Hepatocyte (in vitro differentiated cells): ENCODE results near the gene LIN9. TPM values are rescaled to one million over a fixed set of nuclear protein-coding genes. Genes with fewer than 3 reads are reported as not detected.

ENCODE experiments used
- DNase-seq: peaks from one replicate; pipeline ENCODE4 v3.0.0-alpha.2; 2016; ENCODE audit warnings: low spot score
- H2AFZ ChIP-seq: fragments of 200-600 bp; sonication (generic); 2 replicates; pipeline ENCODE4 v1.6.0; 2016; ENCODE audit warnings: antibody characterized with exemption, mild to moderate bottlenecking
- H3K27ac ChIP-seq: fragments of 200-600 bp; sonication (generic); 2 replicates; pipeline ENCODE4 v1.5.1; 2016; ENCODE audit warnings: mild to moderate bottlenecking
- H3K27me3 ChIP-seq: fragments of 200-600 bp; sonication (generic); 2 replicates; pipeline ENCODE4 v1.6.1; 2016
- H3K36me3 ChIP-seq: fragments of 200-600 bp; sonication (generic); replicated peaks from 2 replicates; pipeline ENCODE4 v1.5.1; 2016; ENCODE audit warnings: low read depth; ENCODE audit not compliant: insufficient read depth
- H3K4me1 ChIP-seq: fragments of 200-600 bp; sonication (generic); 2 replicates; pipeline ENCODE4 v1.5.1; 2016; ENCODE audit warnings: mild to moderate bottlenecking, moderate library complexity; ENCODE audit not compliant: insufficient read depth
- H3K4me2 ChIP-seq: fragments of 200-600 bp; sonication (generic); 2 replicates; pipeline ENCODE4 v1.6.0; 2016
- H3K4me3 ChIP-seq: fragments of 200-600 bp; sonication (generic); 2 replicates; pipeline ENCODE4 v1.5.1; 2016; ENCODE audit warnings: mild to moderate bottlenecking
- H3K79me2 ChIP-seq: fragments of 200-600 bp; sonication (generic); 2 replicates; pipeline ENCODE4 v1.6.0; 2017; ENCODE audit warnings: mild to moderate bottlenecking
- H3K9me2 ChIP-seq: fragments of 200-600 bp; sonication (generic); replicated peaks from 2 replicates; pipeline ENCODE4 v1.6.0; 2017; ENCODE audit warnings: mild to moderate bottlenecking; ENCODE audit not compliant: insufficient read depth
- H3K9me3 ChIP-seq: fragments of 200-600 bp; sonication (generic); 2 replicates; pipeline ENCODE4 v1.5.1; 2016; ENCODE audit warnings: low read depth, mild to moderate bottlenecking
- H4K20me1 ChIP-seq: fragments of 200-600 bp; sonication (generic); 2 replicates; pipeline ENCODE4 v1.6.0; 2016; ENCODE audit warnings: mild to moderate bottlenecking; ENCODE audit not compliant: insufficient read depth, poor library complexity, severe bottlenecking
- CTCF ChIP-seq: fragments of 200-600 bp; sonication (generic); IDR thresholded peaks from 2 replicates; pipeline ENCODE4 v1.5.1; 2016; ENCODE audit warnings: antibody characterized with exemption, mild to moderate bottlenecking; ENCODE audit not compliant: poor library complexity
- EZH2 ChIP-seq: fragments of 200-600 bp; sonication (generic); IDR thresholded peaks from 2 replicates; pipeline ENCODE4 v1.6.1; 2016; ENCODE audit warnings: antibody characterized with exemption, mild to moderate bottlenecking, borderline replicate concordance
- EZH2phosphoT487 ChIP-seq: fragments of 200-600 bp; sonication (generic); IDR thresholded peaks from one replicate; pipeline ENCODE4 v1.6.1; 2018; ENCODE audit warnings: antibody characterized with exemption, mild to moderate bottlenecking, low read depth, moderate library complexity; ENCODE audit not compliant: unreplicated experiment, severe bottlenecking
- WGBS: methylation state at CpG from one replicate; pipeline ENCODE4 v1.1.6; 2016; ENCODE audit warnings: low lambda C conversion rate; ENCODE audit errors: missing lambda C conversion rate; 5-methylcytosine and 5-hydroxymethylcytosine counted together
- polyA plus RNA-seq: library from polyadenylated mRNA; unstranded; fragments of >200 nt; fragmentation: Nextera tagmentation; extraction: Ambion mirVana; gene quantifications from 2 replicates; pipeline ENCODE4 v1.2.1, GENCODE V29; 2016
- total RNA-seq: library from RNA; depleted of rRNA; stranded (reverse); fragments of >200 nt; gene quantifications from 2 replicates; pipeline ENCODE4 v1.2.3, GENCODE V29; 2014

The LIN9 gene
- total and polyA plus RNA-seq, 2 experiments from 2014 or later, result 2.9 to 6.2 TPM

- 83% methylated on average over 3 of the region's 3 CpGs for whole genome bisulfite sequencing
- no peak overlapping the region for H2AFZ ChIP-seq
- H3K4me3 ChIP-seq, result no peak overlapping the region
- H3K9me3 ChIP-seq, result no peaks in the 10 kb centered on the region
- H3K79me2 ChIP-seq, result no peaks in the 10 kb centered on the region
- DNase-seq, result no peak
- TF ChIP-seq EZH2 (no peak), CTCF (no peak), EZH2phosphoT487 (no peak)
- H3K4me2 ChIP-seq, result no peak overlapping the region
- H3K4me1 ChIP-seq, result no peaks in the 10 kb centered on the region
- no peaks in the 10 kb centered on the region for H3K27me3 ChIP-seq
- no peaks in the 10 kb centered on the region for H4K20me1 ChIP-seq
- H3K9me2 ChIP-seq, result no peaks in the 10 kb centered on the region
- no peaks in the 10 kb centered on the region for H3K36me3 ChIP-seq
- no peak overlapping the region for H3K27ac ChIP-seq
Measured at GRCh38 chr1:226233806-226234205, 75.2 kb downstream of the LIN9 start.

- DNase-seq, result no peak
- Histone ChIP-seq H3K4me2 (no peak overlapping the region), H3K36me3 (no peaks in the 10 kb centered on the region), H3K27ac (no peak overlapping the region), H3K4me1 (no peaks in the 10 kb centered on the region), H3K4me3 (no peak overlapping the region), H3K27me3 (no peaks in the 10 kb centered on the region), H3K79me2 (no peaks in the 10 kb centered on the region), H3K9me3 (no peaks in the 10 kb centered on the region), H2AFZ (no peak overlapping the region), H3K9me2 (no peaks in the 10 kb centered on the region), H4K20me1 (no peaks in the 10 kb centered on the region)
- TF ChIP-seq EZH2phosphoT487 (no peak), EZH2 (no peak), CTCF (no peak)
- 86% methylated on average over 6 of the region's 6 CpGs for WGBS
Measured at GRCh38 chr1:226233293-226233692, 75.7 kb downstream of the LIN9 start.

GRCh38 chr1:226226601-226227000 is 82.4 kb downstream of the LIN9 start:
- TF ChIP-seq EZH2, result no peak
- Histone ChIP-seq H3K27ac (no peak overlapping the region), H3K9me3 (no peaks in the 10 kb centered on the region), H3K79me2 (no peaks in the 10 kb centered on the region), H3K9me2 (no peaks in the 10 kb centered on the region), H3K4me2 (no peak overlapping the region), H3K36me3 (no peaks in the 10 kb centered on the region), H3K4me1 (no peaks in the 10 kb centered on the region), H3K27me3 (peaks cover 31% of the 10 kb centered on the region), H2AFZ (no peak overlapping the region), H3K4me3 (no peak overlapping the region), H4K20me1 (no peaks in the 10 kb centered on the region)
- DNase-seq, result no peak
- WGBS, result 86% methylated on average over 3 of the region's 3 CpGs

- H3K4me1 ChIP-seq, result no peaks in the 10 kb centered on the region
- peak overlapping the region; percentile 97 for H3K4me2 ChIP-seq
- H4K20me1 ChIP-seq, result no peaks in the 10 kb centered on the region
- no peak for TF ChIP-seq EZH2phosphoT487
- TF ChIP-seq CTCF, result no peak
- TF ChIP-seq EZH2, result no peak
- no peaks in the 10 kb centered on the region for H3K9me2 ChIP-seq
- H2AFZ ChIP-seq, result peak overlapping the region; percentile 86
- H3K4me3 ChIP-seq, result peak overlapping the region; percentile 55
- H3K27ac ChIP-seq, result no peak overlapping the region
- WGBS, result 2% methylated on average over 24 of the region's 55 CpGs
- peak; percentile 27 for DNase-seq
- no peaks in the 10 kb centered on the region for H3K36me3 ChIP-seq
- H3K27me3 ChIP-seq, result peaks cover 31% of the 10 kb centered on the region
- no peaks in the 10 kb centered on the region for H3K9me3 ChIP-seq
- H3K79me2 ChIP-seq, result no peaks in the 10 kb centered on the region
Measured at GRCh38 chr1:226223786-226224244, 85.1 kb downstream of the LIN9 start.
